A673 (cell line): Measurements from ENCODE around the gene UGT1A9. TPM values are rescaled to one million over a fixed set of nuclear protein-coding genes. Genes with fewer than 3 reads are reported as not detected.
"Not testable (repeated sequence)": the region's sequence is repeated elsewhere in the genome, so short reads cannot be mapped to it uniquely, and the experiment has no call there.

Source experiments
- BruUV-seq: library from RNA; stranded (reverse); fragments of 400-500 nt; replicated peaks from 2 replicates; lab custom pipeline; 2021; lab: Mats Ljungman, UMichigan
- CTCF ChIA-PET: fragments of 300-600 bp; sonication (Branson Sonifier 250); formaldehyde crosslinking; loops from one replicate; lab custom pipeline; 2022; ENCODE audit warnings: antibody characterized with exemption; lab: Charles Lee
- POLR2A ChIA-PET: fragments of 300-600 bp; sonication (Branson Sonifier 250); formaldehyde crosslinking; loops from one replicate; lab custom pipeline; 2022; ENCODE audit warnings: antibody characterized with exemption; ENCODE audit not compliant: low non-redundant PET; lab: Charles Lee
- DNase-seq: peaks from one replicate; pipeline ENCODE4 v3.0.0-alpha.2; 2015; ENCODE audit warnings: low spot score
- H3K27ac ChIP-seq: fragments of 200-600 bp; sonication (generic); 2 replicates; pipeline ENCODE4 v1.5.1; 2016; ENCODE audit warnings: mixed run types, low read depth, mild to moderate bottlenecking, mixed read lengths, antibody characterized with exemption, low read length; ENCODE audit not compliant: poor library complexity, severe bottlenecking
- H3K27me3 ChIP-seq: fragments of 200-600 bp; sonication (generic); replicated peaks from 2 replicates; pipeline ENCODE4 v1.6.1; 2017; ENCODE audit warnings: mixed run types, low read depth, mild to moderate bottlenecking, mixed read lengths, antibody characterized with exemption, low read length; ENCODE audit not compliant: insufficient read depth, poor library complexity
- H3K36me3 ChIP-seq: fragments of 200-600 bp; sonication (generic); 2 replicates; pipeline ENCODE4 v1.6.1; 2016; ENCODE audit warnings: mixed run types, mild to moderate bottlenecking, mixed read lengths, antibody characterized with exemption, low read length; ENCODE audit not compliant: insufficient read depth, poor library complexity, severe bottlenecking
- H3K4me1 ChIP-seq: fragments of 200-600 bp; sonication (generic); 2 replicates; pipeline ENCODE4 v1.6.1; 2017; ENCODE audit warnings: mixed run types, mild to moderate bottlenecking, mixed read lengths, antibody characterized with exemption, low read length; ENCODE audit not compliant: insufficient read depth, poor library complexity, severe bottlenecking
- H3K4me3 ChIP-seq: fragments of 200-600 bp; sonication (generic); 2 replicates; pipeline ENCODE4 v1.5.1; 2016; ENCODE audit warnings: low read depth, mixed run types, mild to moderate bottlenecking, mixed read lengths, low read length; ENCODE audit not compliant: poor library complexity, severe bottlenecking
- H3K9me3 ChIP-seq: fragments of 200-600 bp; sonication (generic); 2 replicates; pipeline ENCODE4 v1.6.1; 2016; ENCODE audit warnings: mixed run types, low read depth, mild to moderate bottlenecking, mixed read lengths, antibody characterized with exemption, low read length; ENCODE audit not compliant: poor library complexity, severe bottlenecking
- CTCF ChIP-seq: fragments of 300-800, 200-600 bp; sonication (generic); conservative IDR thresholded peaks from 2 replicates; pipeline ENCODE4 v1.5.1; 2017; ENCODE audit warnings: low read depth, mild to moderate bottlenecking, antibody characterized with exemption, low read length, moderate library complexity, mixed read lengths
- EZH2 ChIP-seq: fragments of 200-600 bp; sonication (generic); IDR thresholded peaks from 2 replicates; pipeline ENCODE4 v1.6.1; 2017; ENCODE audit warnings: borderline replicate concordance, low read depth, mild to moderate bottlenecking, mixed read lengths, antibody characterized with exemption, low read length; ENCODE audit not compliant: poor library complexity, severe bottlenecking
- intact Hi-C: fragments of 100-400 bp; cut with micrococcal nuclease; formaldehyde crosslinking; loops from one replicate; pipeline ENCODE4 v1.10.0; 2022; ENCODE audit not compliant: unreplicated experiment
- total RNA-seq: library from RNA; stranded (reverse); gene quantifications from 2 replicates; pipeline ENCODE4 v1.2.3, GENCODE V29; 2021

The UGT1A9 gene
- total RNA-seq, 1 experiment from 2014 or later, result not detected

DNA sequence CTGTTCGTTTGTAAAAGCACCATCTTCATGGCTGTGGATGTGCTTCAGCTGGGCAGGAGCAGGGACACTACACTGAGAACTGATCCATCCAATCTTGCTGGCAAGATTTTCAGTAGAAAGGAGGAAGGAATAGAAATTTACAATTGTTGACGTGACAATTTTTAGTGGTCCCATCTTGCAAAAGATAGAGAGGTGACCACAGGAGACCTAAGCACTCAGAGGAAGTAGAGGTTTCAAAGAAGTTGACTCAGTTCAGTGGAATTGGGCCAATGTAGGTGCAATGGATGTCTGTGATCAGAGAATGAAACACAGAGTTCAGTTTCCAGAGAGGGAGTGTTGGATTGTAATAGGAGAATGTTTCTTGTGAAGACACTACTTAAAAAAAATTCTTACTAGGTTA lies 42.4 kb downstream of the UGT1A9 start:
- no peak for TF ChIP-seq CTCF
- no peak for TF ChIP-seq EZH2
- Histone ChIP-seq H3K9me3 (no peaks in the 10 kb centered on the region), H3K4me1 (peaks cover 5% of the 10 kb centered on the region), H3K27ac (no peak overlapping the region), H3K4me3 (no peak overlapping the region), H3K27me3 (no peaks in the 10 kb centered on the region), H3K36me3 (no peaks in the 10 kb centered on the region)
- no TSS peak for BruUV-seq
- DNase-seq, result no peak
- POLR2A ChIA-PET, result no interaction called here
- intact Hi-C loops, result no loop called here
- CTCF ChIA-PET, result no interaction called here

DNA sequence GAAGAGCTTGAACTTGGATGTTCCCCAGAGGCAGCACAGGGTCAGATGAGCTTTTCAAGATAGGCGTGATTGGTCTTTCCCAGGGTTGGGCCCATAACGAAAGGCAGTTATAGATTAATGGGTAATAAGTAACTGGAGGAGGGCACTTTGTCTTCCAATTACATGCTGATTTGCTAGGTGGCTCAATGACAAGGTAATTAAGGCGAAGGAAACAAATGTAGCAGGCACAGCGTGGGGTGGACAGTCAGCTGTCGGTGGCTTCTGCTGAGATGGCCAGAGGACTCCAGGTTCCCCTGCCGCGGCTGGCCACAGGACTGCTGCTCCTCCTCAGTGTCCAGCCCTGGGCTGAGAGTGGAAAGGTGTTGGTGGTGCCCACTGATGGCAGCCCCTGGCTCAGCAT lies 46.9 kb downstream of the UGT1A9 start, which contains the start of gene UGT1A4:
Gene UGT1A4, plus strand, starts transcription at position 185 of the 400 bp plus-strand sequence. Its CDS starts 85 bp downstream, at position 270.
- POLR2A ChIA-PET, result no interaction called here
- Histone ChIP-seq H3K27me3 (no peaks in the 10 kb centered on the region), H3K27ac (no peak within 1 kb of the TSS), H3K4me1 (no peaks in the 10 kb centered on the region), H3K9me3 (no peaks in the 10 kb centered on the region), H3K36me3 (no peaks in the 10 kb centered on the region), H3K4me3 (no peak within 1 kb of the TSS)
- intact Hi-C loops, result no loop called here
- DNase-seq, result no peak
- CTCF ChIA-PET, result no interaction called here
- TF ChIP-seq EZH2 (no peak), CTCF (no peak)
- no TSS peak for BruUV-seq

- no peaks in the 10 kb centered on the region for H3K27me3 ChIP-seq
- no peaks in the 10 kb centered on the region for H3K36me3 ChIP-seq
- H3K4me3 ChIP-seq, result no peak within 1 kb of the TSS
- no peak within 1 kb of the TSS for H3K27ac ChIP-seq
- H3K4me1 ChIP-seq, result no peaks in the 10 kb centered on the region
- CTCF ChIA-PET, result no interaction called here
- DNase-seq, result no peak
- no peak for TF ChIP-seq CTCF
- TF ChIP-seq EZH2, result no peak
- intact Hi-C loops, result no loop called here
- POLR2A ChIA-PET, result no interaction called here
- no peaks in the 10 kb centered on the region for H3K9me3 ChIP-seq
- BruUV-seq, result no TSS peak
These were observed 57.1 kb downstream of the UGT1A9 start, which contains the start of gene UGT1A3 for GRCh38 chr2:233728723-233729301. Gene UGT1A3 (plus strand): TSS chr2:233729042. CDS start chr2:233729127, 85 bp downstream.

GRCh38 chr2:233736868-233737653 lies 65.4 kb downstream of the UGT1A9 start:
- H3K4me3 ChIP-seq, intact Hi-C loops, DNase-seq, H3K27me3 ChIP-seq, H3K9me3 ChIP-seq, POLR2A ChIA-PET, H3K27ac ChIP-seq, CTCF ChIA-PET, H3K36me3 ChIP-seq, H3K4me1 ChIP-seq, BruUV-seq: not testable (repeated sequence)
